Stimulated activated memory B cell treated with anti-CD40 and anti-IgM and Interleukin-4, amounts not matched to agents 10 μg/mL and 1 μg/mL and 100 μg/mL, for 72 hours (primary cell): ENCODE results near the gene NKX6-1.

ENCODE experiments used
- ATAC-seq: fragments of 150-1000 bp; cut with Tn5 transposase; 2 replicates; pipeline ENCODE4 v1.10.0; 2021
- H3K27ac Mint-ChIP-seq: one replicate; pipeline ENCODE4 v1.8.0; 2022; ENCODE audit warnings: mild to moderate bottlenecking, mixed read lengths
- H3K27me3 Mint-ChIP-seq: one replicate; pipeline ENCODE4 v1.8.0; 2022; ENCODE audit warnings: mixed read lengths
- H3K36me3 Mint-ChIP-seq: one replicate; pipeline ENCODE4 v1.8.0; 2022; ENCODE audit warnings: mixed read lengths
- H3K4me1 Mint-ChIP-seq: one replicate; pipeline ENCODE4 v1.8.0; 2022; ENCODE audit warnings: mixed read lengths
- H3K4me3 Mint-ChIP-seq: one replicate; pipeline ENCODE4 v1.8.0; 2022; ENCODE audit warnings: mild to moderate bottlenecking, moderate library complexity, mixed read lengths
- H3K9me3 Mint-ChIP-seq: one replicate; pipeline ENCODE4 v1.8.0; 2022; ENCODE audit warnings: mixed read lengths

The NKX6-1 gene

GRCh38 chr4:84502955-84503373 lies 3.9 kb upstream of the NKX6-1 start:
- Mint-ChIP-seq H3K27me3 (peaks cover 73% of the 10 kb centered on the region), H3K4me1 (peaks cover 24% of the 10 kb centered on the region), H3K9me3 (no peaks in the 10 kb centered on the region), H3K27ac (no peak overlapping the region), H3K36me3 (peaks cover 6% of the 10 kb centered on the region), H3K4me3 (no peak overlapping the region)
- no peak for ATAC-seq

- Mint-ChIP-seq H3K36me3 (peaks cover 6% of the 10 kb centered on the region), H3K27ac (no peak overlapping the region), H3K9me3 (no peaks in the 10 kb centered on the region), H3K4me1 (peaks cover 24% of the 10 kb centered on the region), H3K27me3 (peaks cover 74% of the 10 kb centered on the region), H3K4me3 (no peak overlapping the region)
- ATAC-seq: no peak
Observed at GRCh38 chr4:84502333-84502954, 3.4 kb upstream of the NKX6-1 start.

GRCh38 chr4:84501721-84502267 lies 2.7 kb upstream of the NKX6-1 start:
- H3K4me1 Mint-ChIP-seq: peaks cover 24% of the 10 kb centered on the region
- peaks cover 80% of the 10 kb centered on the region for H3K27me3 Mint-ChIP-seq
- no peak overlapping the region for H3K27ac Mint-ChIP-seq
- peaks cover 6% of the 10 kb centered on the region for H3K36me3 Mint-ChIP-seq
- no peak for ATAC-seq
- H3K9me3 Mint-ChIP-seq: no peaks in the 10 kb centered on the region
- no peak overlapping the region for H3K4me3 Mint-ChIP-seq

GRCh38 chr4:84501202-84501503 lies 2.1 kb upstream of the NKX6-1 start:
- H3K4me3 Mint-ChIP-seq: no peak overlapping the region
- no peak overlapping the region for H3K27ac Mint-ChIP-seq
- peaks cover 86% of the 10 kb centered on the region for H3K27me3 Mint-ChIP-seq
- no peak for ATAC-seq
- peaks cover 6% of the 10 kb centered on the region for H3K36me3 Mint-ChIP-seq
- H3K4me1 Mint-ChIP-seq: peaks cover 24% of the 10 kb centered on the region
- H3K9me3 Mint-ChIP-seq: no peaks in the 10 kb centered on the region

GRCh38 chr4:84500386-84501201 lies 1.5 kb upstream of the NKX6-1 start:
- H3K4me3 Mint-ChIP-seq: no peak overlapping the region
- H3K9me3 Mint-ChIP-seq: no peaks in the 10 kb centered on the region
- peaks cover 6% of the 10 kb centered on the region for H3K36me3 Mint-ChIP-seq
- ATAC-seq: no peak
- no peak overlapping the region for H3K27ac Mint-ChIP-seq
- peaks cover 24% of the 10 kb centered on the region for H3K4me1 Mint-ChIP-seq
- H3K27me3 Mint-ChIP-seq: peaks cover 92% of the 10 kb centered on the region

- H3K9me3 Mint-ChIP-seq: no peaks in the 10 kb centered on the region
- ATAC-seq: no peak
- peaks cover 24% of the 10 kb centered on the region for H3K4me1 Mint-ChIP-seq
- peaks cover 6% of the 10 kb centered on the region for H3K36me3 Mint-ChIP-seq
- H3K4me3 Mint-ChIP-seq: peak overlapping the region; percentile 41
- peaks cover 95% of the 10 kb centered on the region for H3K27me3 Mint-ChIP-seq
- H3K27ac Mint-ChIP-seq: no peak overlapping the region
Observed at GRCh38 chr4:84499624-84499982, 511 bp upstream of the NKX6-1 start.

- Mint-ChIP-seq H3K27me3 (peaks cover 89% of the 10 kb centered on the region), H3K27ac (no peak overlapping the region)
Observed at GRCh38 chr4:84498203-84498934, 723 bp downstream of the NKX6-1 start.

GRCh38 chr4:84497504-84498202 lies 1.4 kb downstream of the NKX6-1 start:
- peaks cover 23% of the 10 kb centered on the region for H3K4me1 Mint-ChIP-seq
- H3K36me3 Mint-ChIP-seq: peaks cover 6% of the 10 kb centered on the region
- H3K27me3 Mint-ChIP-seq: peaks cover 89% of the 10 kb centered on the region
- peak overlapping the region; percentile 61 for H3K4me3 Mint-ChIP-seq
- H3K9me3 Mint-ChIP-seq: no peaks in the 10 kb centered on the region
- H3K27ac Mint-ChIP-seq: no peak overlapping the region
- ATAC-seq: no peak

More at GRCh38 chr4:84498203-84498934, 723 bp downstream of the NKX6-1 start:
- ATAC-seq: no peak
- peaks cover 6% of the 10 kb centered on the region for H3K36me3 Mint-ChIP-seq
- peak overlapping the region; percentile 61 for H3K4me3 Mint-ChIP-seq
- no peaks in the 10 kb centered on the region for H3K9me3 Mint-ChIP-seq
- H3K4me1 Mint-ChIP-seq: peaks cover 21% of the 10 kb centered on the region

GRCh38 chr4:84496706-84497503 lies 2.2 kb downstream of the NKX6-1 start:
- H3K27me3 Mint-ChIP-seq: peaks cover 89% of the 10 kb centered on the region
- peaks cover 23% of the 10 kb centered on the region for H3K4me1 Mint-ChIP-seq
- H3K36me3 Mint-ChIP-seq: peaks cover 6% of the 10 kb centered on the region
- H3K9me3 Mint-ChIP-seq: no peaks in the 10 kb centered on the region
- H3K27ac Mint-ChIP-seq: no peak overlapping the region
- peak overlapping the region; percentile 41 for H3K4me3 Mint-ChIP-seq
- ATAC-seq: no peak

GRCh38 chr4:84496331-84496705 lies 2.8 kb downstream of the NKX6-1 start:
- H3K4me1 Mint-ChIP-seq: peaks cover 23% of the 10 kb centered on the region
- no peak overlapping the region for H3K27ac Mint-ChIP-seq
- peaks cover 6% of the 10 kb centered on the region for H3K36me3 Mint-ChIP-seq
- ATAC-seq: no peak
- peaks cover 89% of the 10 kb centered on the region for H3K27me3 Mint-ChIP-seq
- H3K4me3 Mint-ChIP-seq: no peak overlapping the region
- no peaks in the 10 kb centered on the region for H3K9me3 Mint-ChIP-seq

- Mint-ChIP-seq H3K27me3 (peaks cover 89% of the 10 kb centered on the region), H3K36me3 (peaks cover 6% of the 10 kb centered on the region), H3K4me1 (peaks cover 23% of the 10 kb centered on the region), H3K9me3 (no peaks in the 10 kb centered on the region), H3K4me3 (no peak overlapping the region), H3K27ac (no peak overlapping the region)
- no peak for ATAC-seq
Observed at GRCh38 chr4:84495794-84496261, 3.3 kb downstream of the NKX6-1 start.

- peaks cover 89% of the 10 kb centered on the region for H3K27me3 Mint-ChIP-seq
- no peak overlapping the region for H3K4me3 Mint-ChIP-seq
- H3K27ac Mint-ChIP-seq: no peak overlapping the region
- H3K4me1 Mint-ChIP-seq: peaks cover 23% of the 10 kb centered on the region
- no peak for ATAC-seq
- H3K36me3 Mint-ChIP-seq: peaks cover 6% of the 10 kb centered on the region
- no peaks in the 10 kb centered on the region for H3K9me3 Mint-ChIP-seq
Observed at GRCh38 chr4:84495118-84495793, 3.8 kb downstream of the NKX6-1 start.

GRCh38 chr4:84494531-84494930 lies 4.6 kb downstream of the NKX6-1 start:
- Mint-ChIP-seq H3K27ac (no peak overlapping the region), H3K27me3 (peaks cover 89% of the 10 kb centered on the region), H3K4me1 (peaks cover 19% of the 10 kb centered on the region), H3K9me3 (no peaks in the 10 kb centered on the region), H3K36me3 (no peaks in the 10 kb centered on the region), H3K4me3 (no peak overlapping the region)
- ATAC-seq: no peak

GRCh38 chr4:84494076-84494475 lies 5.0 kb downstream of the NKX6-1 start:
- H3K27me3 Mint-ChIP-seq: peaks cover 88% of the 10 kb centered on the region
- peaks cover 14% of the 10 kb centered on the region for H3K4me1 Mint-ChIP-seq
- H3K27ac Mint-ChIP-seq: no peak overlapping the region

More at GRCh38 chr4:84494076-84494475, 5.0 kb downstream of the NKX6-1 start:
- no peaks in the 10 kb centered on the region for H3K9me3 Mint-ChIP-seq
- H3K4me3 Mint-ChIP-seq: no peak overlapping the region
- no peaks in the 10 kb centered on the region for H3K36me3 Mint-ChIP-seq
- no peak for ATAC-seq
